Lung (tissue), 12 donors: ENCODE data around the gene DHX38. TPM values are rescaled to one million over a fixed set of nuclear protein-coding genes. Genes with fewer than 3 reads are reported as not detected.

Experiments
- ATAC-seq: fragments of 200-7000 bp; cut with Tn5 transposase; one replicate; pipeline ENCODE4 v1.9.1; 2020; ENCODE audit warnings: moderate number of reproducible peaks; ENCODE audit not compliant: insufficient read depth, low FRiP score
- DNase-seq, 3 donors: peaks; one replicate each; pipeline ENCODE4 v3.0.0-alpha.2; 2013 to 2017
- H3K27ac ChIP-seq, 2 donors: one replicate each; pipeline ENCODE4 v1.5.1; 2013; ENCODE audit warnings: mild to moderate bottlenecking in 2 of 2, moderate library complexity in 2 of 2, control low read depth in 1 of 2, inconsistent platforms in 1 of 2, low read depth in 1 of 2, low read length in 1 of 2
- H3K27me3 ChIP-seq, 3 donors: one replicate each; pipeline ENCODE4 v1.5.1; 2013; ENCODE audit warnings: low read length in 2 of 3; ENCODE audit not compliant: control insufficient read depth in 3 of 3, insufficient read depth in 3 of 3
- H3K36me3 ChIP-seq, 4 donors: one replicate each; pipeline ENCODE4 v1.5.1; 2013; ENCODE audit warnings: low read length in 4 of 4, mild to moderate bottlenecking in 1 of 4, moderate library complexity in 1 of 4; ENCODE audit not compliant: control insufficient read depth in 4 of 4, insufficient read depth in 4 of 4
- H3K4me1 ChIP-seq, 5 donors: one replicate each; pipeline ENCODE4 v1.5.1; 2013; ENCODE audit warnings: low read length in 5 of 5, mild to moderate bottlenecking in 2 of 5, moderate library complexity in 1 of 5; ENCODE audit not compliant: control insufficient read depth in 5 of 5, insufficient read depth in 5 of 5
- H3K4me3 ChIP-seq: one replicate; pipeline ENCODE4 v1.5.1; 2013; ENCODE audit warnings: mild to moderate bottlenecking, control low read depth, moderate library complexity
- H3K9ac ChIP-seq, 2 donors: one replicate each; pipeline ENCODE4 v1.5.1; 2013; ENCODE audit warnings: low read length in 2 of 2, control low read depth in 1 of 2; ENCODE audit not compliant: insufficient read depth in 1 of 2
- H3K9me3 ChIP-seq, 4 donors: one replicate each; pipeline ENCODE4 v1.5.1; 2013; ENCODE audit warnings: low read length in 3 of 4, mild to moderate bottlenecking in 1 of 4, moderate library complexity in 1 of 4; ENCODE audit not compliant: control insufficient read depth in 4 of 4, insufficient read depth in 3 of 4
- WGBS, 2 donors: extraction: QIAGEN DNeasy Blood & Tissue Kit; methylation state at CpG; one replicate each; pipeline ENCODE4 v1.1.7; 2013; 5-methylcytosine and 5-hydroxymethylcytosine counted together
- polyA plus RNA-seq, 2 donors: library from polyadenylated mRNA; stranded (reverse); fragments of 200-250 nt; gene quantifications; one replicate each; pipeline ENCODE4 v1.2.1, GENCODE V29; 2013
- total RNA-seq, 2 donors: library from RNA; depleted of rRNA in 1 of 2; stranded (reverse); fragments of >200 nt in 1 of 2; gene quantifications; one replicate each; pipeline ENCODE4 v1.2.1, GENCODE V29; 2014 to 2021
- TF ChIP-seq, protein P1 (sequence below): IDR thresholded peaks from 2 replicates; pipeline ENCODE4 v1.5.1; 2012; ENCODE audit warnings: mild to moderate bottlenecking; ENCODE audit errors: control extremely low read depth, extremely low read depth
- donor health status: control.
- donor health status: control.
- donor health status: Bipolar disorder and iron deficiency.
- donor health status: healthy.
- donor health status: DM: yes; HTN: yes; CAD: no.

The DHX38 gene
- total and polyA plus RNA-seq, 4 donors = 39.6 to 62.3 (median 45.5) TPM

DNA sequence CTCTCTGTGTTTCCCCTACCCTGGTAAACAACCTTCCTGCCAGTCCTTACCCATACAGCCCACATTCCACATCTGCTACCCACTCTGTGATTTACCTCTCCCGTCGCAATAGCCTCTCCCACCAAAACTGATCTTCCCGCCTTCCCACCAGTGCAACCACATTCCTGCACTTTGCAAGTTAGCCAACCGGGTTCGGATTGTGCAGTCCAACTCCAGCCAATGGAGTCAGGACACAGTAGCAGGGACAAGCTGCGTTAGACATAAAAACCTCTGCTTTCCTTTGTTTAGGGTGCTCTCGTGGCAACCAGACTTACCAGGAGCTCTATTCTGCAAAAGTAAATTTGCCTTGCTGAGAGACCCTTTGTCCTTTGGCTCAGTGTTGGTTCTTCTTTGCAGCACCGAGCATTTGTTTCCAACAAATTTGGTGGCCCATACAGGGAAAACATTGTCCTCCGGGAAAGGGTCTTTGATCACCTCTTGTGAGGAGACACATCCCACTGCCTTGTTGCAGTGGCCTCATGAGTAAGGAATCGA is 29.2 kb upstream of the DHX38 start:
- no peaks in the 10 kb centered on the region for H3K4me1 ChIP-seq

DNA sequence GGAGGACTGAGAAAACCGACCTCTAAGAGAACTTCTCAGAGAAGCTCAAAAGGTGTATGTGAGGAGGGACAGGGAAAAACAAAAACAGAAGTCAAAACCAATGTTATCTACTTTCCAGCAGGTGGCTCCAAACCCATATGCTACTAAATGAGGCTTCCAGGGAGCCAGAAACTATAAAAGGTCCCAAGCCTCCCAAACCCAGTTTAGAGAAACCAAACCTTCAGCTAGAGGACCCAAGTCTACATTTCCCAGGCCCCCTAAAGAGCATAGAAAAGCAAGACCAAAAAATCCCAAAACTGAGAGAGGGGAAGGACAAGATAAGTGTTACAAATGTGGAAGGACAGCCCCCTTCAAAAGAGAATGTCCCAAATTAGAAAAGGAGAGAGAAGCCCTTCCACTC is 26.9 kb upstream of the DHX38 start:
- WGBS, 2 donors = 14% methylated on average over 1 of the region's 1 CpG
- Histone ChIP-seq H3K4me3 (no peak overlapping the region), H3K9me3 (no peaks in the 10 kb centered on the region), H3K27me3 (no peaks in the 10 kb centered on the region), H3K9ac (no peak overlapping the region), H3K27ac (no peak overlapping the region), H3K36me3 (no peaks in the 10 kb centered on the region), H3K4me1 (no peaks in the 10 kb centered on the region)
- peak in 2 of 3 donors; percentile 48 to 63 for DNase-seq
- ATAC-seq = no peak
- TF ChIP-seq, protein P1, sequence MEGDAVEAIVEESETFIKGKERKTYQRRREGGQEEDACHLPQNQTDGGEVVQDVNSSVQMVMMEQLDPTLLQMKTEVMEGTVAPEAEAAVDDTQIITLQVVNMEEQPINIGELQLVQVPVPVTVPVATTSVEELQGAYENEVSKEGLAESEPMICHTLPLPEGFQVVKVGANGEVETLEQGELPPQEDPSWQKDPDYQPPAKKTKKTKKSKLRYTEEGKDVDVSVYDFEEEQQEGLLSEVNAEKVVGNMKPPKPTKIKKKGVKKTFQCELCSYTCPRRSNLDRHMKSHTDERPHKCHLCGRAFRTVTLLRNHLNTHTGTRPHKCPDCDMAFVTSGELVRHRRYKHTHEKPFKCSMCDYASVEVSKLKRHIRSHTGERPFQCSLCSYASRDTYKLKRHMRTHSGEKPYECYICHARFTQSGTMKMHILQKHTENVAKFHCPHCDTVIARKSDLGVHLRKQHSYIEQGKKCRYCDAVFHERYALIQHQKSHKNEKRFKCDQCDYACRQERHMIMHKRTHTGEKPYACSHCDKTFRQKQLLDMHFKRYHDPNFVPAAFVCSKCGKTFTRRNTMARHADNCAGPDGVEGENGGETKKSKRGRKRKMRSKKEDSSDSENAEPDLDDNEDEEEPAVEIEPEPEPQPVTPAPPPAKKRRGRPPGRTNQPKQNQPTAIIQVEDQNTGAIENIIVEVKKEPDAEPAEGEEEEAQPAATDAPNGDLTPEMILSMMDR = peak; percentile 59

More for the DNA sequence above, 29.2 kb upstream of the DHX38 start:
- H3K27ac ChIP-seq = no peak overlapping the region
- 90 to 94% methylated on average over 10 of the region's 10 CpGs for WGBS, 2 donors
- no peaks in the 10 kb centered on the region for H3K27me3 ChIP-seq
- no peak overlapping the region for H3K9ac ChIP-seq
- H3K9me3 ChIP-seq = no peaks in the 10 kb centered on the region
- H3K4me3 ChIP-seq = no peak overlapping the region
- no peak for ATAC-seq
- H3K36me3 ChIP-seq = no peaks in the 10 kb centered on the region
- DNase-seq = no peak
- TF ChIP-seq, protein P1 = no peak

DNA sequence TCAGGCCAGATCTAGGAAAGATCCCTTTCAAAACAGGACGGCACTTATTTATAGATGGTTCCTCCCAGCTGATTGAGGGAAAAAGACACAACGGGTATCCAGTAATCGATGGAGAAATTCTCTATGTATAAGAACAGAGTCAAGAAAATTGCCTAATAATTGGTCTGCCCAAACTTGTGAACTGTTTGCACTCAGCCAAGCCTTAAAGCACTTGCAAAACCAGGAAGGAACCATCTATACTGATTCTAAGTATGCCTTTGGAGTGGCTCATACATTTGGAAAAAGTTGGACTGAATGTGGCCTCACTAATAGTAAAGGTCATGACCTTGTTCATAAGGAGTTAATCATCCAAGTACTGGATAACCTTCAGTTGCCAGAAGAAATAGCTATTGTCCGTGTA is 24.7 kb upstream of the DHX38 start:
- no peak overlapping the region for H3K27ac ChIP-seq
- TF ChIP-seq, protein P1 = no peak
- WGBS, 2 donors = 30 to 54% methylated on average over 4 of the region's 4 CpGs

More for the DNA sequence above, 24.7 kb upstream of the DHX38 start:
- no peaks in the 10 kb centered on the region for H3K27me3 ChIP-seq
- DNase-seq (no peak), ATAC-seq (no peak)
- no peaks in the 10 kb centered on the region for H3K9me3 ChIP-seq
- no peak overlapping the region for H3K4me3 ChIP-seq
- H3K4me1 ChIP-seq = peaks cover 0 to 2% (median 0%) of the 10 kb centered on the region in 5 donors
- H3K36me3 ChIP-seq = no peaks in the 10 kb centered on the region
- H3K9ac ChIP-seq = no peak overlapping the region
